Endothelial cell of umbilical vein (primary cell): Measurements from ENCODE around the gene DBNDD2. TPM values are rescaled to one million over a fixed set of nuclear protein-coding genes. Genes with fewer than 3 reads are reported as not detected.

Experiments
- BruUV-seq: library from RNA; stranded (reverse); fragments of 400-500 nt; replicated peaks from 2 replicates; lab custom pipeline; 2021; lab: Mats Ljungman, UMichigan
- CTCF ChIA-PET: fragments of 300-600, 350-600 bp; sonication (Branson Sonifier 250); formaldehyde crosslinking; loops from one replicate; lab custom pipeline; 2021; ENCODE audit warnings: antibody characterized with exemption, inconsistent platforms; lab: Charles Lee
- POLR2A ChIA-PET: fragments of 300-600, 350-600 bp; sonication (Branson Sonifier 250); formaldehyde crosslinking; loops from one replicate; lab custom pipeline; 2021; ENCODE audit warnings: antibody characterized with exemption, inconsistent platforms; lab: Charles Lee
- DNase-seq: peaks from one replicate; pipeline ENCODE4 v3.0.0-alpha.2; 2011; ENCODE audit warnings: low read depth, low spot score
- FAIRE-seq: peaks from 2 replicates; lab custom pipeline; 2011; peaks lifted over from hg19 to GRCh38; lab: Jason Lieb, UNC
- H2AFZ ChIP-seq: 2 replicates; pipeline ENCODE4 v1.6.0; 2012; ENCODE audit warnings: low read depth, low read length, control low read depth, inconsistent platforms
- H3K27ac ChIP-seq: 2 replicates; pipeline ENCODE4 v1.5.1; 2011; ENCODE audit warnings: low read depth, mild to moderate bottlenecking, control low read depth, low read length, moderate library complexity; ENCODE audit not compliant: insufficient read depth
- H3K27me3 ChIP-seq, 2 experiments: 2 replicates each; pipeline versions ENCODE4 v1.6.0 to v1.6.1; 2011; ENCODE audit warnings: low read length in 2 of 2, mixed read lengths in 1 of 2; ENCODE audit not compliant: control insufficient read depth in 2 of 2, insufficient read depth in 2 of 2
- H3K36me3 ChIP-seq, 2 experiments: 2 replicates in 1 of 2; 3 replicates in 1 of 2; pipeline ENCODE4 v1.5.1; 2011; ENCODE audit warnings: low read length in 2 of 2, mild to moderate bottlenecking in 1 of 2, moderate library complexity in 1 of 2; ENCODE audit not compliant: control insufficient read depth in 2 of 2, insufficient read depth in 2 of 2; ENCODE audit errors: extremely low read depth in 1 of 2
- H3K4me1 ChIP-seq: 3 replicates; pipeline ENCODE4 v1.5.1; 2011; ENCODE audit warnings: mild to moderate bottlenecking, low read length; ENCODE audit not compliant: control insufficient read depth, insufficient read depth; ENCODE audit errors: extremely low read depth
- H3K4me2 ChIP-seq: 2 replicates; pipeline ENCODE4 v1.6.1; 2011; ENCODE audit warnings: low read length, control low read depth, mixed read lengths; ENCODE audit not compliant: insufficient read depth
- H3K4me3 ChIP-seq, 3 experiments: fragments of 200-600 bp in 1 of 3; sonication (generic), shearing (Covaris generic) in 1 of 3; replicated peaks in 1 of 3; 2 replicates each; pipeline ENCODE4 v1.5.1; 2011 to 2016; ENCODE audit warnings: control low read depth in 3 of 3, low read length in 3 of 3, mild to moderate bottlenecking in 2 of 3, inconsistent platforms in 1 of 3, low read depth in 1 of 3, moderate library complexity in 1 of 3; ENCODE audit not compliant: insufficient read depth in 1 of 3
- H3K79me2 ChIP-seq: 2 replicates; pipeline ENCODE4 v1.6.0; 2012; ENCODE audit warnings: low read length, inconsistent platforms; ENCODE audit not compliant: control insufficient read depth, insufficient read depth
- H3K9ac ChIP-seq: replicated peaks from 2 replicates; pipeline ENCODE3; 2011; ENCODE audit warnings: low read length, control low read depth; ENCODE audit not compliant: insufficient read depth; ENCODE audit errors: extremely low read depth
- H3K9me1 ChIP-seq: replicated peaks from 3 replicates; pipeline ENCODE4 v1.6.0; 2011; ENCODE audit warnings: mild to moderate bottlenecking, low read length; ENCODE audit not compliant: control insufficient read depth, insufficient read depth; ENCODE audit errors: extremely low read depth
- H3K9me3 ChIP-seq: replicated peaks from 2 replicates; pipeline ENCODE4 v1.5.1; 2012; ENCODE audit warnings: low read length, inconsistent platforms; ENCODE audit not compliant: control insufficient read depth, insufficient read depth
- H4K20me1 ChIP-seq: replicated peaks from 2 replicates; pipeline ENCODE3; 2011; ENCODE audit warnings: mild to moderate bottlenecking, low read length; ENCODE audit not compliant: control insufficient read depth, insufficient read depth; ENCODE audit errors: extremely low read depth
- FOS ChIP-seq: IDR thresholded peaks from 2 replicates; pipeline ENCODE4 v1.6.1; 2011; ENCODE audit warnings: mild to moderate bottlenecking, low read length, moderate library complexity, borderline replicate concordance; ENCODE audit not compliant: insufficient read depth
- GATA2 ChIP-seq: IDR thresholded peaks from 2 replicates; pipeline ENCODE4 v1.7.0; 2011; ENCODE audit warnings: low read depth, mild to moderate bottlenecking, moderate library complexity, mixed read lengths, low read length; ENCODE audit not compliant: insufficient read length, insufficient read depth
- JUN ChIP-seq: IDR thresholded peaks from 2 replicates; pipeline ENCODE4 v1.6.1; 2011; ENCODE audit warnings: borderline replicate concordance, low read depth; ENCODE audit not compliant: insufficient read length, insufficient read depth
- MYC ChIP-seq: IDR thresholded peaks from one replicate; pipeline ENCODE4 v1.6.1; 2011; ENCODE audit warnings: mild to moderate bottlenecking, low read depth, low read length
- POLR2AphosphoS5 ChIP-seq: IDR thresholded peaks from 2 replicates; pipeline ENCODE4 v1.6.1; 2012; ENCODE audit warnings: low read depth, mild to moderate bottlenecking, control low read depth, low read length, moderate library complexity; ENCODE audit not compliant: insufficient read depth
- dilution Hi-C: fragments of 300-500 bp; cut with MboI; formaldehyde crosslinking; loops from one replicate; pipeline ENCODE4 v1.15.0; 2019; ENCODE audit warnings: low sequenced_read_pairs; ENCODE audit not compliant: extremely low pct_ligation_motif_present
- intact Hi-C: fragments of 100-400 bp; cut with micrococcal nuclease; formaldehyde crosslinking; loops from one replicate; pipeline ENCODE4 v1.10.0; 2022
- polyA plus RNA-seq, 4 experiments: library from polyadenylated mRNA; depleted of rRNA in 3 of 4; stranded (reverse) in 3 of 4; unstranded in 1 of 4; fragments of >200 nt; gene quantifications; 2 replicates each; pipeline versions ENCODE4 v1.2.1 to v1.2.3, GENCODE V29; 2011 to 2012; ENCODE audit warnings: missing spikeins in 1 of 4
- total RNA-seq: library from RNA; stranded (reverse); gene quantifications from 2 replicates; pipeline ENCODE4 v1.2.3, GENCODE V29; 2021
- TF ChIP-seq, protein P1 (sequence below): IDR thresholded peaks from 2 replicates; pipeline ENCODE4 v1.6.1; 2011; ENCODE audit not compliant: insufficient read depth, insufficient read length
- TF ChIP-seq, protein P2 (sequence below), 2 donors: IDR thresholded peaks; 1 replicate in 1 of 2; 2 replicates in 1 of 2; pipeline ENCODE4 v1.5.1; 2011; ENCODE audit warnings: low read length in 2 of 2, mild to moderate bottlenecking in 2 of 2, moderate library complexity in 2 of 2, control low read depth in 1 of 2, inconsistent platforms in 1 of 2, low read depth in 1 of 2; ENCODE audit not compliant: insufficient read depth in 1 of 2; ENCODE audit errors: extremely low read depth in 1 of 2

DBNDD2 gene
- total and polyA plus RNA-seq, 2 donors (not counting 3 experiments of a cell fraction or from before 2014, with no cell fraction given), result 15.6 to 27.9 TPM

DNA sequence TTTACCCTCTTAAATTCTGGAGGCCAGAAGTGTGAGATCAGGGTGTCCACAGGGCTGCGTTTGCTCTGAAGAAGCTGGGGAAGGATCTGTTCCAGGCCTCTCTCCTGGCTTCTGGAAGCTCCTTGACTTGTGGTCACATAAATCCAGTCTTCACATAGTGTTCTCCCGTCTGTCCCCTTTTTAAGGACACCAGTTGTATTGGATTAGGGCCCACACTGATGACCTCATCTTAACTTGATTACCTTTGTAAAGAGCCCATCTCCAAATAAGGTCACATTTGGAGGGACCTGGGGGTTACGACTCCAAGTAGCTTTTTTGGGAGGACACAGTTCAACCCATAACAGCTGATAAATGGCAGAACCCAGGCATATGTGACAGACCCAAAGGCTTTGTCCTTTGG, 41.4 kb downstream of the DBNDD2 start:
- Histone ChIP-seq H3K9me1 (no peaks in the 10 kb centered on the region), H3K4me1 (no peaks in the 10 kb centered on the region), H3K4me2 (no peak overlapping the region), H3K9ac (no peak overlapping the region), H3K27ac (no peak overlapping the region), H3K4me3 (no peak overlapping the region), H2AFZ (no peak overlapping the region), H3K36me3 (no peaks in the 10 kb centered on the region), H4K20me1 (no peaks in the 10 kb centered on the region), H3K9me3 (no peaks in the 10 kb centered on the region), H3K79me2 (no peaks in the 10 kb centered on the region), H3K27me3 (peaks cover 3 to 4% of the 10 kb centered on the region in 2 experiments)
- dilution Hi-C loops (no loop called here), intact Hi-C loops (no loop called here)
- BruUV-seq, result no TSS peak
- DNase-seq (no peak), FAIRE-seq (no peak)
- CTCF ChIA-PET, result interaction anchor here (0.7 to 8.5 kb wide), 21 partner anchors 10 to 353 kb away, joined by 3 to 88 read pairs (median 7); partner anchors contain the start of gene SYS1
- POLR2A ChIA-PET, result interaction anchor here (1.0 kb wide), 1 partner anchor 13 kb away, joined by 3 read pairs; no protein-coding TSS in a partner anchor
- TF ChIP-seq JUN (no peak), MYC (no peak), FOS (no peak), GATA2 (no peak), POLR2AphosphoS5 (no peak)
- TF ChIP-seq, protein P1, sequence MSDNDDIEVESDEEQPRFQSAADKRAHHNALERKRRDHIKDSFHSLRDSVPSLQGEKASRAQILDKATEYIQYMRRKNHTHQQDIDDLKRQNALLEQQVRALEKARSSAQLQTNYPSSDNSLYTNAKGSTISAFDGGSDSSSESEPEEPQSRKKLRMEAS, result no peak
- TF ChIP-seq, protein P2, sequence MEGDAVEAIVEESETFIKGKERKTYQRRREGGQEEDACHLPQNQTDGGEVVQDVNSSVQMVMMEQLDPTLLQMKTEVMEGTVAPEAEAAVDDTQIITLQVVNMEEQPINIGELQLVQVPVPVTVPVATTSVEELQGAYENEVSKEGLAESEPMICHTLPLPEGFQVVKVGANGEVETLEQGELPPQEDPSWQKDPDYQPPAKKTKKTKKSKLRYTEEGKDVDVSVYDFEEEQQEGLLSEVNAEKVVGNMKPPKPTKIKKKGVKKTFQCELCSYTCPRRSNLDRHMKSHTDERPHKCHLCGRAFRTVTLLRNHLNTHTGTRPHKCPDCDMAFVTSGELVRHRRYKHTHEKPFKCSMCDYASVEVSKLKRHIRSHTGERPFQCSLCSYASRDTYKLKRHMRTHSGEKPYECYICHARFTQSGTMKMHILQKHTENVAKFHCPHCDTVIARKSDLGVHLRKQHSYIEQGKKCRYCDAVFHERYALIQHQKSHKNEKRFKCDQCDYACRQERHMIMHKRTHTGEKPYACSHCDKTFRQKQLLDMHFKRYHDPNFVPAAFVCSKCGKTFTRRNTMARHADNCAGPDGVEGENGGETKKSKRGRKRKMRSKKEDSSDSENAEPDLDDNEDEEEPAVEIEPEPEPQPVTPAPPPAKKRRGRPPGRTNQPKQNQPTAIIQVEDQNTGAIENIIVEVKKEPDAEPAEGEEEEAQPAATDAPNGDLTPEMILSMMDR (IDR thresholded peaks at IDR 0.05; ENCODE audit: extremely low read depth in 1 of 2, insufficient read depth in 1 of 2, low read depth in 1 of 2, low read length in 2 of 2), result no peak
